CD14-positive monocyte (primary cell): ENCODE measurements around the gene KRTAP1-1. TPM values are rescaled to one million over a fixed set of nuclear protein-coding genes. Genes with fewer than 3 reads are reported as not detected.
"Not testable (repeated sequence)": the region's sequence is repeated elsewhere in the genome, so short reads cannot be mapped to it uniquely, and the experiment has no call there.

ENCODE experiments used
- DNase-seq, 3 donors: peaks; one replicate each; pipeline ENCODE4 v3.0.0-alpha.2; 2011 to 2022
- H2AFZ ChIP-seq: 2 replicates; pipeline ENCODE4 v1.6.0; 2012; ENCODE audit warnings: mild to moderate bottlenecking, low read depth, low read length, inconsistent platforms; ENCODE audit not compliant: insufficient read depth, poor library complexity, severe bottlenecking
- H3K27ac ChIP-seq, 2 donors: 1 replicate in 1 of 2; 2 replicates in 1 of 2; pipeline ENCODE4 v1.5.1; 2012 to 2013; ENCODE audit warnings: low read length in 2 of 2, control low read depth in 1 of 2, inconsistent platforms in 1 of 2, low read depth in 1 of 2, mild to moderate bottlenecking in 1 of 2
- H3K27me3 ChIP-seq, 2 donors: one replicate each; pipeline versions ENCODE4 v1.6.0 to v1.6.1; 2011 to 2013; ENCODE audit warnings: low read length in 2 of 2; ENCODE audit not compliant: control insufficient read depth in 2 of 2, insufficient read depth in 2 of 2
- H3K36me3 ChIP-seq, 2 donors: replicated peaks in 1 of 2; 1 replicate in 1 of 2; 2 replicates in 1 of 2; pipeline versions ENCODE4 v1.5.1 to v1.6.1; 2012 to 2013; ENCODE audit warnings: low read length in 2 of 2, control low read depth in 1 of 2, inconsistent platforms in 1 of 2, mild to moderate bottlenecking in 1 of 2; ENCODE audit not compliant: insufficient read depth in 2 of 2, control insufficient read depth in 1 of 2
- H3K4me1 ChIP-seq, 2 donors: 1 replicate in 1 of 2; 2 replicates in 1 of 2; pipeline versions ENCODE4 v1.5.1 to v1.6.1; 2012 to 2013; ENCODE audit warnings: low read length in 2 of 2, control low read depth in 1 of 2, inconsistent platforms in 1 of 2, mild to moderate bottlenecking in 1 of 2, moderate library complexity in 1 of 2; ENCODE audit not compliant: insufficient read depth in 2 of 2, control insufficient read depth in 1 of 2
- H3K4me2 ChIP-seq: replicated peaks from 2 replicates; pipeline ENCODE3; 2012; ENCODE audit warnings: low read length, moderate library complexity, mild to moderate bottlenecking; ENCODE audit not compliant: poor library complexity, severe bottlenecking; ENCODE audit errors: extremely low read depth
- H3K4me3 ChIP-seq, 3 experiments: fragments of 200-600 bp in 1 of 3; sonication (generic) in 1 of 3; replicated peaks in 1 of 3; 1 replicate in 2 of 3; 2 replicates in 1 of 3; pipeline ENCODE4 v1.5.1; 2011 to 2013; ENCODE audit warnings: low read length in 3 of 3, mild to moderate bottlenecking in 3 of 3, control low read depth in 2 of 3, low read depth in 2 of 3, inconsistent platforms in 1 of 3, moderate library complexity in 1 of 3
- H3K79me2 ChIP-seq: 2 replicates; pipeline ENCODE4 v1.6.0; 2012; ENCODE audit warnings: mild to moderate bottlenecking, control low read depth, inconsistent platforms, low read length, moderate library complexity; ENCODE audit not compliant: insufficient read depth
- H3K9ac ChIP-seq: 2 replicates; pipeline ENCODE4 v1.6.0; 2017; ENCODE audit warnings: low read length, mild to moderate bottlenecking; ENCODE audit not compliant: insufficient read depth, poor library complexity, severe bottlenecking
- H3K9me3 ChIP-seq, 2 donors: replicated peaks in 1 of 2; 1 replicate in 1 of 2; 2 replicates in 1 of 2; pipeline versions ENCODE4 v1.5.1 to v1.6.1; 2012 to 2013; ENCODE audit warnings: low read length in 2 of 2, control low read depth in 1 of 2; ENCODE audit not compliant: control insufficient read depth in 1 of 2, insufficient read depth in 1 of 2
- H4K20me1 ChIP-seq: 2 replicates; pipeline ENCODE4 v1.6.0; 2012; ENCODE audit warnings: mild to moderate bottlenecking, low read length, control low read depth, moderate library complexity; ENCODE audit not compliant: insufficient read depth
- H3K27ac Mint-ChIP-seq, 7 donors: one replicate each; pipeline ENCODE4 v1.8.0; 2020; ENCODE audit warnings: mild to moderate bottlenecking in 7 of 7, mixed read lengths in 7 of 7, moderate library complexity in 6 of 7, inconsistent platforms in 2 of 7
- H3K27me3 Mint-ChIP-seq, 3 donors: one replicate each; pipeline ENCODE4 v1.8.0; 2021 to 2022; ENCODE audit warnings: low read depth in 3 of 3, mild to moderate bottlenecking in 3 of 3, mixed read lengths in 3 of 3, moderate library complexity in 3 of 3, inconsistent platforms in 1 of 3
- H3K36me3 Mint-ChIP-seq, 2 donors: one replicate each; pipeline ENCODE4 v1.8.0; 2020; ENCODE audit warnings: mixed read lengths in 2 of 2, inconsistent platforms in 1 of 2, mild to moderate bottlenecking in 1 of 2
- H3K4me1 Mint-ChIP-seq: one replicate; pipeline ENCODE4 v1.8.0; 2020; ENCODE audit warnings: mild to moderate bottlenecking, mixed read lengths
- H3K4me3 Mint-ChIP-seq, 2 donors: one replicate each; pipeline ENCODE4 v1.8.0; 2020; ENCODE audit warnings: mild to moderate bottlenecking in 2 of 2, mixed read lengths in 2 of 2, moderate library complexity in 1 of 2
- H3K9me3 Mint-ChIP-seq, 7 donors: one replicate each; pipeline ENCODE4 v1.8.0; 2020 to 2022; ENCODE audit warnings: mixed read lengths in 7 of 7, mild to moderate bottlenecking in 6 of 7, moderate library complexity in 6 of 7, inconsistent platforms in 2 of 7
- CTCF ChIP-seq: fragments of 200-600 bp; IDR thresholded peaks from one replicate; pipeline ENCODE4 v1.8.0; 2022; ENCODE audit warnings: antibody characterized with exemption, mild to moderate bottlenecking
- WGBS: methylation state at CpG from one replicate; pipeline ENCODE4 v1.1.5; 2013; ENCODE audit warnings: missing lambda C conversion rate; ENCODE audit not compliant: insufficient coverage; 5-methylcytosine and 5-hydroxymethylcytosine counted together
- intact Hi-C, 2 donors: fragments of 100-400 bp; cut with micrococcal nuclease; formaldehyde crosslinking; loops; one replicate each; pipeline versions ENCODE4 v1.15.0 to v1.15.1; 2023
- polyA plus RNA-seq, 3 donors: library from polyadenylated mRNA; depleted of rRNA in 1 of 3; unstranded in 2 of 3; stranded (reverse) in 1 of 3; fragments of 300-500 nt in 2 of 3; fragments of >200 nt in 1 of 3; fragmentation: Illumina TruSeq in 2 of 3; gene quantifications; 1 replicate in 2 of 3; 2 replicates in 1 of 3; pipeline ENCODE4 v1.2.3, GENCODE V29; 2012 to 2021

Gene KRTAP1-1
- polyA plus RNA-seq, 3 donors, result not detected

GRCh38 chr17:41065829-41066624 is 24.8 kb upstream of the KRTAP1-1 start, which contains the start of gene KRTAP2-4:
Gene KRTAP2-4, minus strand, starts transcription at chr17:41065879. Its CDS starts 34 bp downstream, at chr17:41065845.
- Mint-ChIP-seq H3K4me1 (no peaks in the 10 kb centered on the region), H3K27me3 (peaks cover 1 to 8% (median 5%) of the 10 kb centered on the region in 3 donors), H3K36me3 (no peaks in the 10 kb centered on the region), H3K4me3 (no peak within 1 kb of the TSS), H3K27ac (no peak within 1 kb of the TSS), H3K9me3 (peaks cover 0 to 2% (median 0%) of the 10 kb centered on the region in 7 donors)
- Histone ChIP-seq H3K79me2 (no peaks in the 10 kb centered on the region), H2AFZ (no peak within 1 kb of the TSS), H3K9me3 (no peaks in the 10 kb centered on the region), H3K4me1 (no peaks in the 10 kb centered on the region), H3K27me3 (peaks cover 4 to 7% of the 10 kb centered on the region in 2 donors), H3K36me3 (no peaks in the 10 kb centered on the region), H3K27ac (no peak within 1 kb of the TSS), H4K20me1 (no peaks in the 10 kb centered on the region), H3K4me2 (no peak within 1 kb of the TSS), H3K9ac (no peak within 1 kb of the TSS), H3K4me3 (no peak within 1 kb of the TSS)
- intact Hi-C loops, result no loop called here
- TF ChIP-seq CTCF, result no peak
- 77% methylated on average over 3 of the region's 6 CpGs for WGBS
- DNase-seq, result peak in 1 of 3 donors; percentile 26

- H3K27ac ChIP-seq, H3K79me2 ChIP-seq, H3K9me3 Mint-ChIP-seq, H3K36me3 ChIP-seq, intact Hi-C loops, H3K36me3 Mint-ChIP-seq, DNase-seq, H2AFZ ChIP-seq, H3K4me2 ChIP-seq, H3K4me3 ChIP-seq, H4K20me1 ChIP-seq, H3K4me1 ChIP-seq, H3K27ac Mint-ChIP-seq, H3K4me3 Mint-ChIP-seq, H3K4me1 Mint-ChIP-seq, H3K9ac ChIP-seq, H3K9me3 ChIP-seq: not testable (repeated sequence)
- WGBS, result 94% methylated on average over 2 of the region's 16 CpGs
- H3K27me3 Mint-ChIP-seq, result peaks cover 4 to 15% (median 12%) of the 10 kb centered on the region in 3 donors
- H3K27me3 ChIP-seq, result peaks cover 13 to 15% of the 10 kb centered on the region in 2 donors
These were observed 23.9 kb upstream of the KRTAP1-1 start for GRCh38 chr17:41065016-41065689.
